ENCODE results near the gene TJP3. TPM values are rescaled to one million over a fixed set of nuclear protein-coding genes. Genes with fewer than 3 reads are reported as not detected.

Gene TJP3
- polyA plus RNA-seq, 3 donors, result 6.5 to 9.4 (median 9.1) TPM

- DNase-seq (ENCODE audit: low read depth in 3 of 3, low spot score in 2 of 3), result no peak
These were observed 73.4 kb downstream of the TJP3 start for GRCh38 chr19:3781603-3782002.

GRCh38 chr19:3782330-3782729 lies 74.1 kb downstream of the TJP3 start:
- DNase-seq (ENCODE audit: low read depth in 3 of 3, low spot score in 2 of 3), result no peak

- no peak for DNase-seq (ENCODE audit: low read depth in 3 of 3, low spot score in 2 of 3)
These were observed 74.7 kb downstream of the TJP3 start for GRCh38 chr19:3782903-3783302.

- no peak for DNase-seq (ENCODE audit: low read depth in 3 of 3, low spot score in 2 of 3)
These were observed 75.7 kb downstream of the TJP3 start for GRCh38 chr19:3783660-3784584.

- DNase-seq (ENCODE audit: low read depth in 3 of 3, low spot score in 2 of 3), result no peak
These were observed 76.6 kb downstream of the TJP3 start for GRCh38 chr19:3784607-3785450.

GRCh38 chr19:3785451-3785937 lies 77.3 kb downstream of the TJP3 start:
- no peak for DNase-seq (ENCODE audit: low read depth in 3 of 3, low spot score in 2 of 3)

GRCh38 chr19:3785938-3786824 lies 78.0 kb downstream of the TJP3 start, which contains the start of gene MATK:
Gene MATK (minus strand): TSS chr19:3786381. CDS start chr19:3785135, 1,246 bp downstream.
- DNase-seq (ENCODE audit: low read depth in 3 of 3, low spot score in 2 of 3), result no peak

GRCh38 chr19:3788996-3789778 lies 81.0 kb downstream of the TJP3 start:
- no peak for DNase-seq (ENCODE audit: low read depth in 3 of 3, low spot score in 2 of 3)

- no peak for DNase-seq (ENCODE audit: low read depth in 3 of 3, low spot score in 2 of 3)
These were observed 82.1 kb downstream of the TJP3 start for GRCh38 chr19:3790209-3790734.

GRCh38 chr19:3790941-3791340 lies 82.8 kb downstream of the TJP3 start:
- no peak for DNase-seq (ENCODE audit: low read depth in 3 of 3, low spot score in 2 of 3)

GRCh38 chr19:3792114-3792513 lies 83.9 kb downstream of the TJP3 start:
- DNase-seq (ENCODE audit: low read depth in 3 of 3, low spot score in 2 of 3), result no peak

GRCh38 chr19:3793799-3794198 lies 85.6 kb downstream of the TJP3 start:
- no peak for DNase-seq (ENCODE audit: low read depth in 3 of 3, low spot score in 2 of 3)

- no peak for DNase-seq (ENCODE audit: low read depth in 3 of 3, low spot score in 2 of 3)
These were observed 88.2 kb downstream of the TJP3 start for GRCh38 chr19:3796358-3796757.

- no peak for DNase-seq (ENCODE audit: low read depth in 3 of 3, low spot score in 2 of 3)
These were observed 90.0 kb downstream of the TJP3 start for GRCh38 chr19:3798137-3798536.

Other genes with a start within 250 kb of the TJP3 start
- gene SMIM24, start 227.9 kb upstream of the TJP3 start, polyA plus RNA-seq (ENCODE audit: insufficient read length in 3 of 3), result 100 to 1,000 TPM; 436 to 628 (median 553) TPM
- not detected for gene SMIM44, start 224.9 kb upstream of the TJP3 start, polyA plus RNA-seq (ENCODE audit: insufficient read length in 3 of 3)
- 1 to 10 TPM; 5.8 to 7.0 (median 6.7) TPM for gene DOHH, start 207.7 kb upstream of the TJP3 start, polyA plus RNA-seq (ENCODE audit: insufficient read length in 3 of 3)
- gene FZR1, start 202.1 kb upstream of the TJP3 start, polyA plus RNA-seq (ENCODE audit: insufficient read length in 3 of 3), result 10 to 100 TPM; 40.2 to 48.1 (median 47.1) TPM
- 1 to 10 TPM; 3.5 to 5.0 (median 4.3) TPM for gene TEKTIP1, start 169.2 kb upstream of the TJP3 start, polyA plus RNA-seq (ENCODE audit: insufficient read length in 3 of 3)
- gene MFSD12, start 150.8 kb upstream of the TJP3 start, polyA plus RNA-seq (ENCODE audit: insufficient read length in 3 of 3), result 10 to 100 TPM; 47.2 to 53.4 (median 48.2) TPM
- 10 to 100 TPM; 63.7 to 75.9 (median 64.9) TPM for gene HMG20B, start 135.4 kb upstream of the TJP3 start, polyA plus RNA-seq (ENCODE audit: insufficient read length in 3 of 3)
- 1 to 10 TPM; 1.9 to 3.1 (median 2.8) TPM for gene GIPC3, start 122.9 kb upstream of the TJP3 start, polyA plus RNA-seq (ENCODE audit: insufficient read length in 3 of 3)
- 1 to 10 TPM; 2.1 to 2.6 (median 2.3) TPM for gene TBXA2R, start 101.5 kb upstream of the TJP3 start, polyA plus RNA-seq (ENCODE audit: insufficient read length in 3 of 3)
- gene CACTIN, start 81.6 kb upstream of the TJP3 start, polyA plus RNA-seq (ENCODE audit: insufficient read length in 3 of 3), result 10 to 100 TPM; 17.8 to 19.3 (median 18.6) TPM
- gene PIP5K1C, start 7.9 kb upstream of the TJP3 start, polyA plus RNA-seq (ENCODE audit: insufficient read length in 3 of 3), result 10 to 100 TPM; 16.9 to 19.5 (median 19.3) TPM
- gene APBA3, start 53.3 kb downstream of the TJP3 start, polyA plus RNA-seq (ENCODE audit: insufficient read length in 3 of 3), result 10 to 100 TPM; 10.3 to 11.6 (median 11.3) TPM
- gene MRPL54, start 54.3 kb downstream of the TJP3 start, polyA plus RNA-seq (ENCODE audit: insufficient read length in 3 of 3), result 10 to 100 TPM; 30.5 to 31.9 (median 30.5) TPM
- gene RAX2, start 63.8 kb downstream of the TJP3 start, polyA plus RNA-seq (ENCODE audit: insufficient read length in 3 of 3), result not detected
- 1 to 10 TPM in 2 of 3 donors, under 1 TPM in 1; 0.93 to 1.4 (median 1.0) TPM for gene MATK, start 78.0 kb downstream of the TJP3 start, polyA plus RNA-seq (ENCODE audit: insufficient read length in 3 of 3)
- gene ZFR2, start 160.7 kb downstream of the TJP3 start, polyA plus RNA-seq (ENCODE audit: insufficient read length in 3 of 3), result 1 to 10 TPM; 1.3 to 2.0 (median 1.5) TPM
- under 1 TPM; 0.18 to 0.46 (median 0.18) TPM for gene ATCAY, start 172.3 kb downstream of the TJP3 start, polyA plus RNA-seq (ENCODE audit: insufficient read length in 3 of 3)
- under 1 TPM; 0.14 to 0.50 (median 0.27) TPM for gene NMRK2, start 224.7 kb downstream of the TJP3 start, polyA plus RNA-seq (ENCODE audit: insufficient read length in 3 of 3)

All from right renal cortex interstitium (tissue), 3 donors.